H9 (cell line): ENCODE results near the gene CCR9. TPM values are rescaled to one million over a fixed set of nuclear protein-coding genes. Genes with fewer than 3 reads are reported as not detected.

Source experiments
- DNase-seq: peaks from one replicate; pipeline ENCODE4 v3.0.0-alpha.2; 2017
- H2AFZ ChIP-seq: one replicate; pipeline ENCODE4 v1.6.1; 2013; ENCODE audit warnings: mild to moderate bottlenecking, low read length, control low read depth, moderate library complexity
- H2AK5ac ChIP-seq: 2 replicates; pipeline ENCODE4 v1.6.1; 2013; ENCODE audit warnings: low read length, control low read depth, mixed read lengths; ENCODE audit not compliant: insufficient read length
- H2BK120ac ChIP-seq: one replicate; pipeline ENCODE4 v1.6.1; 2013; ENCODE audit warnings: low read depth, mild to moderate bottlenecking, low read length, control low read depth, inconsistent platforms; ENCODE audit not compliant: poor library complexity, severe bottlenecking
- H2BK12ac ChIP-seq: 2 replicates; pipeline ENCODE4 v1.6.1; 2013; ENCODE audit warnings: low read length, control low read depth, mixed read lengths, low read depth; ENCODE audit not compliant: insufficient read length
- H2BK15ac ChIP-seq: 2 replicates; pipeline ENCODE4 v1.6.1; 2013; ENCODE audit warnings: low read depth, low read length, control low read depth
- H2BK20ac ChIP-seq: one replicate; pipeline ENCODE4 v1.6.1; 2013; ENCODE audit warnings: low read depth, mild to moderate bottlenecking, low read length, control low read depth, inconsistent platforms; ENCODE audit not compliant: poor library complexity, severe bottlenecking
- H2BK5ac ChIP-seq: 2 replicates; pipeline ENCODE4 v1.6.1; 2013; ENCODE audit warnings: low read length, control low read depth, mixed read lengths; ENCODE audit not compliant: insufficient read length
- H3K14ac ChIP-seq: 2 replicates; pipeline ENCODE4 v1.6.1; 2013; ENCODE audit warnings: low read length, control low read depth; ENCODE audit not compliant: insufficient read depth
- H3K18ac ChIP-seq: 2 replicates; pipeline ENCODE4 v1.6.1; 2013; ENCODE audit warnings: low read depth, mild to moderate bottlenecking, mixed read lengths, low read length, control low read depth; ENCODE audit not compliant: insufficient read length
- H3K23ac ChIP-seq: 2 replicates; pipeline ENCODE4 v1.6.1; 2013; ENCODE audit warnings: low read length, control low read depth, mixed read lengths, low read depth; ENCODE audit not compliant: insufficient read length
- H3K23me2 ChIP-seq: 2 replicates; pipeline ENCODE4 v1.6.1; 2013; ENCODE audit warnings: low read depth, mild to moderate bottlenecking, mixed read lengths, low read length, control low read depth; ENCODE audit not compliant: insufficient read length, poor library complexity, severe bottlenecking
- H3K27ac ChIP-seq: 2 replicates; pipeline ENCODE4 v1.5.1; 2013; ENCODE audit warnings: low read length, control low read depth, mixed read lengths, low read depth; ENCODE audit not compliant: insufficient read length
- H3K27me3 ChIP-seq: 2 replicates; pipeline ENCODE4 v1.6.1; 2013; ENCODE audit warnings: low read length, control low read depth, inconsistent platforms; ENCODE audit not compliant: insufficient read depth
- H3K4ac ChIP-seq: 2 replicates; pipeline ENCODE4 v1.6.1; 2013; ENCODE audit warnings: low read depth, mild to moderate bottlenecking, control low read depth, inconsistent platforms, low read length, moderate library complexity
- H3K4me1 ChIP-seq: 2 replicates; pipeline ENCODE4 v1.6.1; 2013; ENCODE audit warnings: low read length, control low read depth, inconsistent platforms; ENCODE audit not compliant: insufficient read depth
- H3K4me2 ChIP-seq: 2 replicates; pipeline ENCODE4 v1.6.1; 2013; ENCODE audit warnings: low read length, control low read depth, mixed read lengths; ENCODE audit not compliant: insufficient read length, insufficient read depth
- H3K56ac ChIP-seq: 2 replicates; pipeline ENCODE4 v1.6.1; 2013; ENCODE audit warnings: low read depth, mild to moderate bottlenecking, mixed read lengths, low read length, control low read depth; ENCODE audit not compliant: insufficient read length
- H3K79me1 ChIP-seq: 2 replicates; pipeline ENCODE4 v1.6.1; 2013; ENCODE audit warnings: low read depth, mild to moderate bottlenecking, moderate library complexity, low read length, control low read depth, inconsistent platforms; ENCODE audit not compliant: insufficient read depth, poor library complexity, severe bottlenecking
- H3K79me2 ChIP-seq: 2 replicates; pipeline ENCODE4 v1.6.1; 2013; ENCODE audit warnings: low read length, control low read depth, inconsistent platforms; ENCODE audit not compliant: insufficient read depth
- H3K9ac ChIP-seq: 2 replicates; pipeline ENCODE4 v1.6.1; 2013; ENCODE audit warnings: low read length, control low read depth, mixed read lengths; ENCODE audit not compliant: insufficient read length; ENCODE audit errors: extremely low read depth
- H3K9me3 ChIP-seq: one replicate; pipeline ENCODE4 v1.6.1; 2013; ENCODE audit warnings: low read depth, low read length, inconsistent platforms; ENCODE audit not compliant: control insufficient read depth
- H3T11ph ChIP-seq: one replicate; pipeline ENCODE4 v1.6.1; 2013; ENCODE audit warnings: mild to moderate bottlenecking, low read length, control low read depth, inconsistent platforms
- H4K20me1 ChIP-seq: one replicate; pipeline ENCODE4 v1.6.1; 2013; ENCODE audit not compliant: control insufficient read depth, insufficient read length, insufficient read depth
- H4K5ac ChIP-seq: 2 replicates; pipeline ENCODE4 v1.6.1; 2013; ENCODE audit warnings: low read depth, mild to moderate bottlenecking, mixed read lengths, low read length, control low read depth; ENCODE audit not compliant: insufficient read length
- H4K8ac ChIP-seq: replicated peaks from 2 replicates; pipeline ENCODE4 v1.6.1; 2013; ENCODE audit warnings: low read length, control low read depth, mixed read lengths, low read depth; ENCODE audit not compliant: insufficient read length
- H4K91ac ChIP-seq: 2 replicates; pipeline ENCODE4 v1.6.1; 2013; ENCODE audit warnings: low read depth, mild to moderate bottlenecking, moderate library complexity, mixed read lengths, low read length, control low read depth; ENCODE audit not compliant: insufficient read length
- H3K27ac Mint-ChIP-seq, 3 experiments: 2 replicates in 2 of 3; 3 replicates in 1 of 3; pipeline ENCODE4 v1.8.0; 2020 to 2021; ENCODE audit warnings: mixed read lengths in 3 of 3, mild to moderate bottlenecking in 1 of 3, moderate library complexity in 1 of 3
- H3K27me3 Mint-ChIP-seq: 2 replicates; pipeline ENCODE4 v1.8.0; 2021; ENCODE audit warnings: low read depth, mild to moderate bottlenecking, moderate library complexity, mixed read lengths
- H3K36me3 Mint-ChIP-seq, 3 experiments: 2 replicates in 2 of 3; 3 replicates in 1 of 3; pipeline ENCODE4 v1.8.0; 2020 to 2021; ENCODE audit warnings: low read depth in 3 of 3, mixed read lengths in 3 of 3; ENCODE audit not compliant: insufficient read depth in 1 of 3
- H3K4me1 Mint-ChIP-seq, 2 experiments: 2 replicates each; pipeline ENCODE4 v1.8.0; 2020; ENCODE audit warnings: mixed read lengths in 2 of 2
- H3K4me3 Mint-ChIP-seq, 2 experiments: 2 replicates in 1 of 2; 3 replicates in 1 of 2; pipeline ENCODE4 v1.8.0; 2020 to 2021; ENCODE audit warnings: mild to moderate bottlenecking in 2 of 2, mixed read lengths in 2 of 2, moderate library complexity in 1 of 2
- H3K9me3 Mint-ChIP-seq, 2 experiments: 2 replicates in 1 of 2; 3 replicates in 1 of 2; pipeline ENCODE4 v1.8.0; 2020; ENCODE audit warnings: mild to moderate bottlenecking in 2 of 2, mixed read lengths in 2 of 2, moderate library complexity in 1 of 2
- CTCF ChIP-seq: fragments of 200-600 bp; sonication (generic); conservative IDR thresholded peaks from 3 replicates; pipeline ENCODE4 v1.8.0; 2021; ENCODE audit warnings: antibody characterized with exemption, mild to moderate bottlenecking
- WGBS: extraction: QIAGEN DNeasy Blood & Tissue Kit; methylation state at CpG from one replicate; pipeline ENCODE4 v1.1.7; 2013; ENCODE audit warnings: missing lambda C conversion rate, low lambda C conversion rate, mixed read lengths; ENCODE audit not compliant: insufficient read length; ENCODE audit errors: extremely low coverage; 5-methylcytosine and 5-hydroxymethylcytosine counted together
- total RNA-seq: library from RNA; stranded (reverse); gene quantifications from 2 replicates; pipeline ENCODE4 v1.2.1, GENCODE V29; 2021

The CCR9 gene
- total RNA-seq, 1 experiment from 2014 or later: not detected

- no peak overlapping the region for H3K27ac Mint-ChIP-seq
- no peak overlapping the region for H3K4ac ChIP-seq
- H3K56ac ChIP-seq: no peak overlapping the region
- H2BK15ac ChIP-seq: no peak overlapping the region
- H3K9ac ChIP-seq: no peak overlapping the region
- no peak overlapping the region for H2AFZ ChIP-seq
- H2BK5ac ChIP-seq: no peak overlapping the region
- H4K20me1 ChIP-seq: no peaks in the 10 kb centered on the region
- H2AK5ac ChIP-seq: no peak overlapping the region
- H3K4me1 Mint-ChIP-seq: peaks cover 0 to 2% of the 10 kb centered on the region in 2 experiments; a peak in 1 of 4 replicates
- H3K23ac ChIP-seq: no peak overlapping the region
- H3K18ac ChIP-seq: no peak overlapping the region
- no peak overlapping the region for H2BK12ac ChIP-seq
- H3K14ac ChIP-seq: no peak overlapping the region
- no CpG with 5 or more reads among the region's 6 CpGs for WGBS
- DNase-seq: no peak
- H2BK120ac ChIP-seq: no peak overlapping the region
- H4K91ac ChIP-seq: no peak overlapping the region
- H3K27me3 ChIP-seq: no peaks in the 10 kb centered on the region
- no peak overlapping the region for H2BK20ac ChIP-seq
- peaks cover 15% of the 10 kb centered on the region for H3K27me3 Mint-ChIP-seq
- H3K27ac ChIP-seq: no peak overlapping the region
- no peaks in the 10 kb centered on the region; a peak in 1 of 7 replicates for H3K36me3 Mint-ChIP-seq
- H3K9me3 ChIP-seq: no peaks in the 10 kb centered on the region
- H3K4me1 ChIP-seq: no peaks in the 10 kb centered on the region
- H3K23me2 ChIP-seq: no peaks in the 10 kb centered on the region
- H3K4me3 Mint-ChIP-seq: no peak overlapping the region; a peak in 1 of 5 replicates
- no peak for TF ChIP-seq CTCF
- H3K79me2 ChIP-seq: no peaks in the 10 kb centered on the region
- no peak overlapping the region for H3T11ph ChIP-seq
- H4K5ac ChIP-seq: no peak overlapping the region
- H3K9me3 Mint-ChIP-seq: no peaks in the 10 kb centered on the region
- H4K8ac ChIP-seq: no peak overlapping the region
- H3K4me2 ChIP-seq: no peak overlapping the region
- H3K79me1 ChIP-seq: no peaks in the 10 kb centered on the region
These were observed 23.2 kb downstream of the CCR9 start for GRCh38 chr3:45909542-45909941.
